HL-60 (cell line): ENCODE measurements around the gene CTIF.

Experiments used
- DNase-seq, 2 experiments: peaks; one replicate each; pipeline ENCODE4 v3.0.0-alpha.2; 2010 to 2020; ENCODE audit warnings: low read depth in 1 of 2, low spot score in 1 of 2
- H3K27ac ChIP-seq: fragments of 250-450 bp; sonication (Bioruptor Pico); replicated peaks from 2 replicates; pipeline ENCODE4 v1.5.1; 2020; ENCODE audit warnings: mild to moderate bottlenecking, moderate library complexity
- H3K27me3 ChIP-seq: fragments of 250-450 bp; sonication (Bioruptor Pico); 2 replicates; pipeline ENCODE4 v1.5.1; 2021; ENCODE audit warnings: mild to moderate bottlenecking, moderate library complexity; ENCODE audit not compliant: insufficient read depth, poor library complexity, severe bottlenecking
- H3K4me3 ChIP-seq: replicated peaks from 2 replicates; pipeline ENCODE4 v1.5.1; 2011; ENCODE audit warnings: mild to moderate bottlenecking, control low read depth, low read length; ENCODE audit not compliant: insufficient read depth
- GABPA ChIP-seq: IDR thresholded peaks from 2 replicates; pipeline ENCODE4 v1.6.1; 2012; ENCODE audit warnings: low read depth
- POLR2AphosphoS5 ChIP-seq: IDR thresholded peaks from 2 replicates; pipeline ENCODE4 v1.6.1; 2012; ENCODE audit warnings: low read depth
- SPI1 ChIP-seq: IDR thresholded peaks from 2 replicates; pipeline ENCODE4 v1.6.1; 2012; ENCODE audit warnings: low read depth, mild to moderate bottlenecking, borderline replicate concordance
- TF ChIP-seq, protein P1 (sequence below): IDR thresholded peaks from one replicate; pipeline ENCODE4 v1.5.1; 2011; ENCODE audit warnings: low read length, control low read depth, inconsistent platforms; ENCODE audit not compliant: insufficient read depth
- TF ChIP-seq, protein P2 (sequence below): IDR thresholded peaks from 2 replicates; pipeline ENCODE4 v1.6.1; 2012; ENCODE audit warnings: low read depth; ENCODE audit not compliant: insufficient replicate concordance

The CTIF gene

DNA sequence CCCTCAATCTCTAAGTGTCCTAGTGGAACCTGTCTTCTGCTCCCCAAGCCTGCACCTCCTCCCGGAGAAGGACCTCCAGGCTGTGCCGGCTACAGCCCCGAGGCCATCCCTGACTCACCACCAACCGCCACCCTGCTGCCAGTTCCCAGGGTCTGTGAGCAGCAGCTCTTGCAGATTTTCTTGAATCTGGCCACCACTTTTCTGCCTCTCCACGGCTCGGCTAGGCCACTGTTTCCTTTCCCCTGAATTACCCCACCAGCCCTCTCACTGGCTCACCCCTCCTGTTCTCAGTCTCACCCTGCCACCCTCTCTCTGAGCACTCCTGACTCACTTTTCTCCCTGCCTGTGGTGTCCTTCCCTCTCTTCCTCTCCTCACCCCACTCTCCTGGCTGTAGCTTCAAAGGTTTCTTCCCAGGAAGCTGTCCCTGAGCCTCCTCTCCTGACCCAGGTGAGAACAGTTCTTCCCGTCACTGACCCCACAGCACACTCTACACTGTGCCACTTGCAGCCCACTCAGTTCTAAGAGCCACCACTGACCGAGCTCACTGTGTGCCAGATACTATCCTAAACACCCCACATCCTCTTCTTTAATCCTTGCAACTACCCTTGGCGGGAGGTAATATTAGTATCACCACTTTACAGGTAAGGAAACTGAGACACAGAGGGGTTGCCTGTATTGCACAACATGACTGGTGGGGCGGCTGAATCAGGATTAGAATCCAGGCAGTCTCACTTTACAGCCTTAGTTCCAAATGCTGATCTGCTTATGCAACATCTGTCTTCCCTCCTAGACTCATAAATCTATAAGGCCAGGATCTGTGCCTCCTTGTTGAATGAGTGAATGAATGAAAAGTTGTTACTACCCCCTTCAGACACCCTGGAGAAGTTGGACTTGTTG is 300.3 kb downstream of the CTIF start:
- Histone ChIP-seq H3K27me3 (no peaks in the 10 kb centered on the region), H3K4me3 (no peak overlapping the region), H3K27ac (no peak overlapping the region)
- peak in 1 of 2 experiments; percentile 17 for DNase-seq
- TF ChIP-seq, protein P1, sequence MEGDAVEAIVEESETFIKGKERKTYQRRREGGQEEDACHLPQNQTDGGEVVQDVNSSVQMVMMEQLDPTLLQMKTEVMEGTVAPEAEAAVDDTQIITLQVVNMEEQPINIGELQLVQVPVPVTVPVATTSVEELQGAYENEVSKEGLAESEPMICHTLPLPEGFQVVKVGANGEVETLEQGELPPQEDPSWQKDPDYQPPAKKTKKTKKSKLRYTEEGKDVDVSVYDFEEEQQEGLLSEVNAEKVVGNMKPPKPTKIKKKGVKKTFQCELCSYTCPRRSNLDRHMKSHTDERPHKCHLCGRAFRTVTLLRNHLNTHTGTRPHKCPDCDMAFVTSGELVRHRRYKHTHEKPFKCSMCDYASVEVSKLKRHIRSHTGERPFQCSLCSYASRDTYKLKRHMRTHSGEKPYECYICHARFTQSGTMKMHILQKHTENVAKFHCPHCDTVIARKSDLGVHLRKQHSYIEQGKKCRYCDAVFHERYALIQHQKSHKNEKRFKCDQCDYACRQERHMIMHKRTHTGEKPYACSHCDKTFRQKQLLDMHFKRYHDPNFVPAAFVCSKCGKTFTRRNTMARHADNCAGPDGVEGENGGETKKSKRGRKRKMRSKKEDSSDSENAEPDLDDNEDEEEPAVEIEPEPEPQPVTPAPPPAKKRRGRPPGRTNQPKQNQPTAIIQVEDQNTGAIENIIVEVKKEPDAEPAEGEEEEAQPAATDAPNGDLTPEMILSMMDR, result no peak
- TF ChIP-seq, protein P2, sequence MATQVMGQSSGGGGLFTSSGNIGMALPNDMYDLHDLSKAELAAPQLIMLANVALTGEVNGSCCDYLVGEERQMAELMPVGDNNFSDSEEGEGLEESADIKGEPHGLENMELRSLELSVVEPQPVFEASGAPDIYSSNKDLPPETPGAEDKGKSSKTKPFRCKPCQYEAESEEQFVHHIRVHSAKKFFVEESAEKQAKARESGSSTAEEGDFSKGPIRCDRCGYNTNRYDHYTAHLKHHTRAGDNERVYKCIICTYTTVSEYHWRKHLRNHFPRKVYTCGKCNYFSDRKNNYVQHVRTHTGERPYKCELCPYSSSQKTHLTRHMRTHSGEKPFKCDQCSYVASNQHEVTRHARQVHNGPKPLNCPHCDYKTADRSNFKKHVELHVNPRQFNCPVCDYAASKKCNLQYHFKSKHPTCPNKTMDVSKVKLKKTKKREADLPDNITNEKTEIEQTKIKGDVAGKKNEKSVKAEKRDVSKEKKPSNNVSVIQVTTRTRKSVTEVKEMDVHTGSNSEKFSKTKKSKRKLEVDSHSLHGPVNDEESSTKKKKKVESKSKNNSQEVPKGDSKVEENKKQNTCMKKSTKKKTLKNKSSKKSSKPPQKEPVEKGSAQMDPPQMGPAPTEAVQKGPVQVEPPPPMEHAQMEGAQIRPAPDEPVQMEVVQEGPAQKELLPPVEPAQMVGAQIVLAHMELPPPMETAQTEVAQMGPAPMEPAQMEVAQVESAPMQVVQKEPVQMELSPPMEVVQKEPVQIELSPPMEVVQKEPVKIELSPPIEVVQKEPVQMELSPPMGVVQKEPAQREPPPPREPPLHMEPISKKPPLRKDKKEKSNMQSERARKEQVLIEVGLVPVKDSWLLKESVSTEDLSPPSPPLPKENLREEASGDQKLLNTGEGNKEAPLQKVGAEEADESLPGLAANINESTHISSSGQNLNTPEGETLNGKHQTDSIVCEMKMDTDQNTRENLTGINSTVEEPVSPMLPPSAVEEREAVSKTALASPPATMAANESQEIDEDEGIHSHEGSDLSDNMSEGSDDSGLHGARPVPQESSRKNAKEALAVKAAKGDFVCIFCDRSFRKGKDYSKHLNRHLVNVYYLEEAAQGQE, result no peak
- TF ChIP-seq POLR2AphosphoS5 (no peak), GABPA (no peak), SPI1 (no peak)

DNA sequence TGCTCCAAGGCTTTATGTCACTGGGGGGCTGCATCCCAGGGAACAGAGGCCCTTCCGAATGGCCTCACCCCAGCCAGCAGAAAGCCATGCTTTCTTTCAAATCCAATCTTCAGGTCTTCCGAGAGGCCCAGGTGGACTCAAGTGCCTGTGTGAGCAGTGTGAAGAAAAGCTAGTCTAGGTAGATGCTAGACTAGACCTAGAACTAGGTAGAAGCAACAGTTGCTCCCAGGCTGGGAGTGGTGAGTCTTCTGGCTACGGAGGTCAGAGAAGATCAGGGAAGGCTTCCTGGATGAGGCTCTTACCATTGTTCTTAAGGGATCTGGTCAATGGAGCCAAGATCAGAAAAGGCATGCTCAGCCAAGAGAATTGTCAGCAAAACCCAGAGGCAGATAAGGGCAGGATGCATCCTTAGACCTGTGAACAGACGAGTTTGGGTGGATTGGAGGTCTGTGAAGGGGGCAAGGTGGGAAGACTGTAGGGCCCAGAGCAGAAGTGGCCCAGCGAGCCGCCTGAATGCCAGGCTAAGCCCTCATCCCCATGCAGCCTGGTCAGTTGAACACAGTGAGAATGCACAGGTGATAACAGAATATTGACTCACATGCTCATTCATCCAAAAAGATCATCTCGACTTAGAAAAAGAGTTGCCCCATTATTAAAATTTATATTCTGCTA is 301.1 kb downstream of the CTIF start:
- no peak overlapping the region for H3K27ac ChIP-seq
- no peak for DNase-seq
- TF ChIP-seq GABPA, result no peak
- TF ChIP-seq, protein P2, result no peak
- no peak for TF ChIP-seq POLR2AphosphoS5
- TF ChIP-seq, protein P1, result no peak
- no peak for TF ChIP-seq SPI1
- H3K27me3 ChIP-seq, result no peaks in the 10 kb centered on the region
- no peak overlapping the region for H3K4me3 ChIP-seq

DNA sequence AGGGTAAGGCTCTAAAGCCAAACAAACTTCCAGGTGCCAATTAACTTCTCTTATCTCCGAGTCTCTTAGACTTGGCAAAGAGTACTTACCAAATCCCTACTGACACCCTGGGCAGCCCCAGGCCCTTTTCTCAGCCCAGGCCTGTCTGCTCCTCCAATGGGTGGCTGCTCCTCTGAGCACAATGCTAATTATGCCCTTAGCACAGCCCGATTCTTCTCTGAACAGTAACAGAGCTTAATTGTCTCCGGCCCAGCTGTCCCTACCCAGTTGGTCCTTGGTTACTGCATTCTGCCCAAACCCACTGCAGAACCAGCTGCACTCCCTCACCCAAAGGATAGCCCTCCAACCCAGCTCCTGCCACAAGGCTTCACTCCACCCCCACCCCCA is 301.7 kb downstream of the CTIF start:
- no peak for DNase-seq
- H3K4me3 ChIP-seq, result no peak overlapping the region
- no peaks in the 10 kb centered on the region for H3K27me3 ChIP-seq
- TF ChIP-seq SPI1 (no peak), POLR2AphosphoS5 (no peak), GABPA (no peak)
- TF ChIP-seq, protein P1, result no peak
- TF ChIP-seq, protein P2, result no peak
- no peak overlapping the region for H3K27ac ChIP-seq
